Fibroblast of the aortic adventitia (primary cell): Measurements from ENCODE around the gene PRSS2. TPM values are rescaled to one million over a fixed set of nuclear protein-coding genes. Genes with fewer than 3 reads are reported as not detected.

Experiments used
- DNase-seq: peaks from one replicate; pipeline ENCODE4 v3.0.0-alpha.2; 2010; ENCODE audit warnings: low read depth
- H3K4me3 ChIP-seq: 2 replicates; pipeline ENCODE4 v1.5.1; 2011; ENCODE audit warnings: low read depth, mild to moderate bottlenecking, control low read depth, low read length, moderate library complexity
- CTCF ChIP-seq: IDR thresholded peaks from 2 replicates; pipeline ENCODE4 v1.5.1; 2011; ENCODE audit warnings: mild to moderate bottlenecking, low read length, control low read depth, inconsistent platforms; ENCODE audit not compliant: insufficient read depth
- total RNA-seq: library from RNA; depleted of rRNA; stranded (reverse); fragments of >200 nt; gene quantifications from 2 replicates; pipeline ENCODE4 v1.2.3, GENCODE V29; 2012; ENCODE audit warnings: low replicate concordance

The PRSS2 gene
- total RNA-seq, 1 donor, result not detected

GRCh38 chr7:142798451-142799436 is 28.0 kb downstream of the PRSS2 start:
- DNase-seq, result no peak
- no peak overlapping the region for H3K4me3 ChIP-seq
- no peak for TF ChIP-seq CTCF

GRCh38 chr7:142799437-142799835 is 28.7 kb downstream of the PRSS2 start:
- TF ChIP-seq CTCF, result no peak
- DNase-seq, result no peak
- H3K4me3 ChIP-seq, result no peak overlapping the region

- no peak for DNase-seq
- no peak overlapping the region for H3K4me3 ChIP-seq
- TF ChIP-seq CTCF, result no peak
Observed at GRCh38 chr7:142800088-142800487, 29.3 kb downstream of the PRSS2 start.

- no peak for TF ChIP-seq CTCF
- H3K4me3 ChIP-seq, result no peak overlapping the region
- no peak for DNase-seq
Observed at GRCh38 chr7:142800699-142801260, 30.0 kb downstream of the PRSS2 start.

- no peak for TF ChIP-seq CTCF
- H3K4me3 ChIP-seq, result no peak overlapping the region
- no peak for DNase-seq
Observed at GRCh38 chr7:142801601-142802295, 31.0 kb downstream of the PRSS2 start.

- H3K4me3 ChIP-seq, result no peak overlapping the region
- no peak for DNase-seq
- no peak for TF ChIP-seq CTCF
Observed at GRCh38 chr7:142802301-142802700, 31.5 kb downstream of the PRSS2 start.
